ENCODE measurements around the gene ITGAV. TPM values are rescaled to one million over a fixed set of nuclear protein-coding genes. Genes with fewer than 3 reads are reported as not detected.

The ITGAV gene
- total and polyA plus RNA-seq, 7 experiments from 2014 or later: 0.37 to 9.7 (median 6.9) TPM

DNA sequence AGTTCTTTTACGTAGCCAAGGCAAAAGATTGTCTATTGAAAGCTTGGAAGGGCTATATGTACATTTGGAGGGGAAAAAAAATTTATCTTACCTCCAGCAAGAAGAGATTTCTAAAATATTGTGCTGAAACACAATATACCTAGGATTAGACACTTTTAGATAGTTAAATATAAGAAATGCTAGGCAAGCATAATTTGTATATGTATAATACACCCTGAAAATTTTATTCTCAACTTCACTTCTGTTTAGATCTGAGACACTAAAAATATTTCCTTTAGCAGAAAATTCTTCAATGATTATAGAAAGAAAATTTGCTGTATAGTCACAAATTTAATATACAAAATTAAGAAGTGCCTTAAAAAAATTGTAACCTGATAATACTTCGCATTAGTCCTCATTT lies 42.6 kb downstream of the ITGAV start:
- Mint-ChIP-seq H3K9me3 (no peaks in the 10 kb centered on the region), H3K27ac (no peak overlapping the region), H3K36me3 (peaks cover 0 to 4% (median 0%) of the 10 kb centered on the region in 5 donors), H3K4me3 (no peak overlapping the region), H3K27me3 (no peaks in the 10 kb centered on the region), H3K4me1 (peaks cover 0 to 1% (median 0%) of the 10 kb centered on the region in 7 donors)
- ChIA-PET CTCF (interaction anchor here (0.7 kb wide), 1 partner anchor 43 kb away, joined by 3 read pairs; no protein-coding TSS in a partner anchor), POLR2A (no interaction called here)
- no peak for DNase-seq
- Histone ChIP-seq H3K27me3 (ENCODE audit: control insufficient read depth in 2 of 2, insufficient read depth in 2 of 2, low read length in 2 of 2) (no peaks in the 10 kb centered on the region), H3K27ac (ENCODE audit: low read depth, low read length) (no peak overlapping the region), H3K4me3 (ENCODE audit: low read length) (no peak overlapping the region), H3K9me3 (ENCODE audit: control insufficient read depth in 2 of 3, low read length in 3 of 3) (no peaks in the 10 kb centered on the region), H3K4me1 (ENCODE audit: control insufficient read depth in 2 of 2, insufficient read depth in 2 of 2, low read length in 2 of 2) (no peaks in the 10 kb centered on the region), H3K36me3 (ENCODE audit: control insufficient read depth in 2 of 3, insufficient read depth in 3 of 3, low read length in 3 of 3) (no peaks in the 10 kb centered on the region)
- intact Hi-C loops (cut with micrococcal nuclease): no loop called here
- no peak for ATAC-seq

DNA sequence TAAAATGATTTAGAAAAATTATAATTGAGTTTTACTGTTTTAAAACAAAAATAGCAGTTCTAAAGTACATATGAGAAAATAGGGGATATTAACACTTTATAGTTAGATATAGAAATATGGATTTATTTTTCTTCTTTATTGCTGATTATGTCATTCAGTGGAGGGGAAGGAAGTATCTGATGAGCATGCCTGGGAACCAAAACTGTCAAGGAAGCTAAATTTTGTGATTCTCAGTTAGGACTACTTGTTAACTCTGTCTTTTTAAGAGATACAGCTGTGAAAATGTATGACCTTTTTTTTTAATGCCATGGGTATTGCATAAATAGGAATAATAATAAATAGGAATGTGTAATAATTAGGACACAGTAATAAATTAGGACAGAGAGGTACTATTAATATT lies 44.8 kb downstream of the ITGAV start:
- ATAC-seq: no peak
- POLR2A ChIA-PET: interaction anchor here (0.7 kb wide), 1 partner anchor 24 kb away, joined by 4 read pairs; no protein-coding TSS in a partner anchor
- no peak for DNase-seq

DNA sequence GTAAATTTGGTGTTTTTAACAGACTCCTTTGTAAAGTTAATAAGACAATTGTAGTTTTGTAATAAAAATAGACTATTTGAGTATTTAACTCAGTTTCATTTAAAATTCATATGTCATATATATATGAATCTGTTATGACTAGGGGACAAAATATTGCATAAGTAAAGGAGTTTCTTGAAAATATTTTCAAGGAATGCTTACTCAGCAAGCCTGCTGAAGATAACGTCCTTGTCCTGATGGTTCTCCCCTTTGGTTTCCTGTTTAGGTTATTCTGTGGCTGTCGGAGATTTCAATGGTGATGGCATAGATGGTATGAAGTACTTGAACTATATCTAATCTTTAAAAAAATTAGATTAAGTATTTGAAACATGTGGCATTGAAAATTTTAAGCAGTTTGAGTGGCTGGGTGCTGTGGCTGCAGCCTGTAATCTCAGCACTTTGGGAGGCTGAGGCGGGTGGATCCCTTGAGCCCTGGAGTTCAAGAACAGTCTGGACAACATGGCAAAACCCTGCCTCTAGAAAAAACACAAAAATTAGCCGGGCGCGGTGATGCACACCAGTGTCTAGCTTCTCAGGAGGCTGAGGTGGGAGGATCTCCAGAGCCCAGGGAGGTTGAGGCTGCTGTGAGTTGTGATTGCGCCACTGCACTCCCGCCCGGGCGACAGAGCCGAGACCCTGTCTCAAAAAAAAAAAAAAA lies 47.1 kb downstream of the ITGAV start:
- ChIA-PET POLR2A (interaction anchor here (0.7 kb wide), 1 partner anchor 25 kb away, joined by 4 read pairs; no protein-coding TSS in a partner anchor), CTCF (interaction anchor here (0.7 kb wide), 1 partner anchor 156 kb away, joined by 3 read pairs; no protein-coding TSS in a partner anchor)
- no peak overlapping the region for H3K27ac Mint-ChIP-seq
- no peak overlapping the region for H3K4me3 ChIP-seq (ENCODE audit: low read length)
- no peaks in the 10 kb centered on the region for H3K9me3 ChIP-seq (ENCODE audit: control insufficient read depth in 2 of 3, low read length in 3 of 3)
- H3K4me1 Mint-ChIP-seq: peaks cover 0 to 26% (median 0%) of the 10 kb centered on the region in 7 donors
- no peaks in the 10 kb centered on the region for H3K27me3 ChIP-seq (ENCODE audit: control insufficient read depth in 2 of 2, insufficient read depth in 2 of 2, low read length in 2 of 2)
- H3K4me1 ChIP-seq (ENCODE audit: control insufficient read depth in 2 of 2, insufficient read depth in 2 of 2, low read length in 2 of 2): no peaks in the 10 kb centered on the region
- ATAC-seq (no peak), DNase-seq (no peak)
- H3K36me3 ChIP-seq (ENCODE audit: control insufficient read depth in 2 of 3, insufficient read depth in 3 of 3, low read length in 3 of 3): peaks cover 0 to 3% (median 0%) of the 10 kb centered on the region in 3 experiments
- no peak overlapping the region for H3K4me3 Mint-ChIP-seq
- H3K36me3 Mint-ChIP-seq: peaks cover 0 to 8% (median 0%) of the 10 kb centered on the region in 5 donors
- H3K27me3 Mint-ChIP-seq: no peaks in the 10 kb centered on the region
- intact Hi-C loops (cut with micrococcal nuclease): no loop called here
- no peaks in the 10 kb centered on the region for H3K9me3 Mint-ChIP-seq
- H3K27ac ChIP-seq (ENCODE audit: low read depth, low read length): no peak overlapping the region

More for the DNA sequence above, 44.8 kb downstream of the ITGAV start:
- intact Hi-C loops (cut with micrococcal nuclease): no loop called here
- CTCF ChIA-PET: interaction anchor here (0.6 to 0.7 kb wide), 2 partner anchors 17 to 129 kb away, joined by 3 to 4 read pairs; no protein-coding TSS in a partner anchor
- Mint-ChIP-seq H3K27me3 (no peaks in the 10 kb centered on the region), H3K27ac (no peak overlapping the region), H3K4me3 (no peak overlapping the region), H3K36me3 (peaks cover 0 to 4% (median 0%) of the 10 kb centered on the region in 5 donors), H3K4me1 (peaks cover 0 to 14% (median 0%) of the 10 kb centered on the region in 7 donors), H3K9me3 (no peaks in the 10 kb centered on the region)
- no peaks in the 10 kb centered on the region for H3K4me1 ChIP-seq (ENCODE audit: control insufficient read depth in 2 of 2, insufficient read depth in 2 of 2, low read length in 2 of 2)
- no peak overlapping the region for H3K4me3 ChIP-seq (ENCODE audit: low read length)
- H3K9me3 ChIP-seq (ENCODE audit: control insufficient read depth in 2 of 3, low read length in 3 of 3): no peaks in the 10 kb centered on the region
- H3K36me3 ChIP-seq (ENCODE audit: control insufficient read depth in 2 of 3, insufficient read depth in 3 of 3, low read length in 3 of 3): no peaks in the 10 kb centered on the region
- no peak overlapping the region for H3K27ac ChIP-seq (ENCODE audit: low read depth, low read length)
- no peaks in the 10 kb centered on the region for H3K27me3 ChIP-seq (ENCODE audit: control insufficient read depth in 2 of 2, insufficient read depth in 2 of 2, low read length in 2 of 2)

DNA sequence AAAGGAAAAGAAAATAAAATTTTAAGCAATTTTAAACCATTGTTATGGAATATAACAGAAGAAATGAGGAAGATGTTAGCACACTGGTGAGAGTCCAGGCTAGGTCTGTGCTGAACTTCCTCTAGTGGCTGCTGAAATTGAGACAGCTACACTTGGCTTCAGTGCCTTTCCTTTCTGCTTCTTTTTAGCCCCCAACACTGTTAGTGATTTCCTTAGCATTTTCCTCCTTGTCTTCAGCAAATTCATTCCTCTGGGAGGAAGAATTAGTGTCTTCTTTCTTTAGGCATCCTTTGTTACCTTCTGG lies 47.6 kb downstream of the ITGAV start:
- Mint-ChIP-seq H3K36me3 (peaks cover 0 to 8% (median 0%) of the 10 kb centered on the region in 5 donors), H3K4me3 (no peak overlapping the region), H3K9me3 (no peaks in the 10 kb centered on the region), H3K4me1 (peaks cover 0 to 26% (median 0%) of the 10 kb centered on the region in 7 donors), H3K27ac (no peak overlapping the region), H3K27me3 (no peaks in the 10 kb centered on the region)
- ChIA-PET POLR2A (interaction anchor here (0.7 kb wide), 1 partner anchor 26 kb away, joined by 4 read pairs; no protein-coding TSS in a partner anchor), CTCF (interaction anchor here (0.7 kb wide), 1 partner anchor 156 kb away, joined by 3 read pairs; no protein-coding TSS in a partner anchor)
- no peak for DNase-seq
- intact Hi-C loops (cut with micrococcal nuclease): no loop called here
- Histone ChIP-seq H3K36me3 (ENCODE audit: control insufficient read depth in 2 of 3, insufficient read depth in 3 of 3, low read length in 3 of 3) (peaks cover 0 to 3% (median 0%) of the 10 kb centered on the region in 3 experiments), H3K27me3 (ENCODE audit: control insufficient read depth in 2 of 2, insufficient read depth in 2 of 2, low read length in 2 of 2) (no peaks in the 10 kb centered on the region), H3K27ac (ENCODE audit: low read depth, low read length) (no peak overlapping the region), H3K4me1 (ENCODE audit: control insufficient read depth in 2 of 2, insufficient read depth in 2 of 2, low read length in 2 of 2) (no peaks in the 10 kb centered on the region), H3K4me3 (ENCODE audit: low read length) (no peak overlapping the region), H3K9me3 (ENCODE audit: control insufficient read depth in 2 of 3, low read length in 3 of 3) (no peaks in the 10 kb centered on the region)
- ATAC-seq: peak; percentile 56

DNA sequence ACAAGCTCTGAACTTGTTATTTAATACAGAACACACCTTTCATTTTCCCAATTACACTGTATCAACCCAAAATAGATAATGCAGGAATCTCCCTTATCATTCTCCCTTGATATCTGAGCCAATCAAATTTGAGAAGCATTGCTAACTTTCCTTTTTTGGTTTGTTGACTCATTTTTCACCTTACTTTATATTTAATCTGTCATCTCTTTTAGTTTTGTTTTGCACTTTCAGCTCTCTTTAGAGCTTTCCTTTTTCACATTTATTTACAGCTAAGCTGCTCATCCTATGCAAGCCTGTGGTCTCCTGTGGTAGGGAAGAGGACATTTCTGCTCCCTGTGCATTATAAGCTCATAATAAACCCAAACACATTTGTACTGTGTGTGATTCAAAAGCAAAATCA lies 50.1 kb downstream of the ITGAV start:
- CTCF ChIA-PET: interaction anchor here (1.7 to 4.2 kb wide), 2 partner anchors 50 to 136 kb away, joined by 4 to 67 read pairs; partner anchors contain the start of gene ITGAV
- DNase-seq (no peak), ATAC-seq (no peak)
- Mint-ChIP-seq H3K27me3 (no peaks in the 10 kb centered on the region), H3K4me1 (peaks cover 0 to 26% (median 0%) of the 10 kb centered on the region in 7 donors), H3K9me3 (no peaks in the 10 kb centered on the region), H3K4me3 (no peak overlapping the region), H3K27ac (peak overlapping the region in 1 of 9 donors; percentile 24), H3K36me3 (peaks cover 0 to 18% (median 4%) of the 10 kb centered on the region in 5 donors)
- intact Hi-C loops (cut with micrococcal nuclease): loop anchor here (2.0 to 5.0 kb wide), 2 partner anchors 49 to 153 kb away; partner anchors contain the start of genes ITGAV (in 2 of the 2) and ZC3H15 (in 1 of the 2)
- H3K4me1 ChIP-seq (ENCODE audit: control insufficient read depth in 2 of 2, insufficient read depth in 2 of 2, low read length in 2 of 2): no peaks in the 10 kb centered on the region
- H3K27ac ChIP-seq (ENCODE audit: low read depth, low read length): no peak overlapping the region
- POLR2A ChIA-PET: interaction anchor here (1.5 kb wide), 1 partner anchor 50 kb away, joined by 5 read pairs; the partner anchor contains the start of gene ITGAV
- no peaks in the 10 kb centered on the region for H3K9me3 ChIP-seq (ENCODE audit: control insufficient read depth in 2 of 3, low read length in 3 of 3)
- no peaks in the 10 kb centered on the region for H3K27me3 ChIP-seq (ENCODE audit: control insufficient read depth in 2 of 2, insufficient read depth in 2 of 2, low read length in 2 of 2)
- H3K36me3 ChIP-seq (ENCODE audit: control insufficient read depth in 2 of 3, insufficient read depth in 3 of 3, low read length in 3 of 3): peaks cover 0 to 3% (median 3%) of the 10 kb centered on the region in 3 experiments
- no peak overlapping the region for H3K4me3 ChIP-seq (ENCODE audit: low read length)

DNA sequence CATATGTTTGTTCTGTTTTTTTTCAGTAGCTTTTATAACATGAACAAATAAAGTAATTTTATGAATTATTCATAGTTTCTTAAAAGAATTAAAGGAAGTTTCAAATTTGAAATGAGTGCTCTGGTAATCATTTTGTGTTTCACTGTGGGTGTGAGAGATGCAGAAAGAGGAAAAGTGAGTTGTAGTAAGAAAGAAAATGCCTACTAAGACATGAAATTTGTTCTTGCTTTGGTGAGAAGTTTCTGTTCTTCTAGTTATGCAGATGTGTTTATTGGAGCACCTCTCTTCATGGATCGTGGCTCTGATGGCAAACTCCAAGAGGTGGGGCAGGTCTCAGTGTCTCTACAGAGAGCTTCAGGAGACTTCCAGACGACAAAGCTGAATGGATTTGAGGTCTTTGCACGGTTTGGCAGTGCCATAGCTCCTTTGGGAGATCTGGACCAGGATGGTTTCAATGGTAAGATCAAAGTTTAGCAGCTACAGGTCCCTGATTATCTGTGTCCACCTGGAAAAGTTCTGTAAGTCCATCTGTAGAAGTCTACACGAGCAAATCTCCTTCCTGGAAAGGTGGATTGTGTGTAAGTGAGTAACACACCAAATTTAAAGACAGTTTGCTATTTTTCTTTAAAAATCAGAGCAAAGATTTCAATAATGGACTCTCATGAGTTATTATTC lies 51.4 kb downstream of the ITGAV start:
- Mint-ChIP-seq H3K27me3 (no peaks in the 10 kb centered on the region), H3K27ac (peak overlapping the region in 2 of 9 donors; percentile 4 to 18), H3K9me3 (no peaks in the 10 kb centered on the region), H3K4me1 (peaks cover 0 to 26% (median 0%) of the 10 kb centered on the region in 7 donors), H3K4me3 (no peak overlapping the region), H3K36me3 (peaks cover 0 to 19% (median 4%) of the 10 kb centered on the region in 5 donors)
- H3K27me3 ChIP-seq (ENCODE audit: control insufficient read depth in 2 of 2, insufficient read depth in 2 of 2, low read length in 2 of 2): no peaks in the 10 kb centered on the region
- H3K4me3 ChIP-seq (ENCODE audit: low read length): no peak overlapping the region
- peak; percentile 14 for ATAC-seq
- intact Hi-C loops (cut with micrococcal nuclease): loop anchor here (1.0 to 5.0 kb wide), 3 partner anchors 50 to 154 kb away; partner anchors contain the start of genes ITGAV (in 2 of the 2) and ZC3H15 (in 1 of the 2)
- no peaks in the 10 kb centered on the region for H3K4me1 ChIP-seq (ENCODE audit: control insufficient read depth in 2 of 2, insufficient read depth in 2 of 2, low read length in 2 of 2)
- H3K27ac ChIP-seq (ENCODE audit: low read depth, low read length): no peak overlapping the region
- POLR2A ChIA-PET: interaction anchor here (1.5 kb wide), 1 partner anchor 51 kb away, joined by 5 read pairs; the partner anchor contains the start of gene ITGAV
- H3K9me3 ChIP-seq (ENCODE audit: control insufficient read depth in 2 of 3, low read length in 3 of 3): no peaks in the 10 kb centered on the region
- CTCF ChIA-PET: interaction anchor here (0.6 to 4.2 kb wide), 7 partner anchors 29 to 570 kb away, joined by 3 to 67 read pairs (median 3); partner anchors contain the start of gene ITGAV
- H3K36me3 ChIP-seq (ENCODE audit: control insufficient read depth in 2 of 3, insufficient read depth in 3 of 3, low read length in 3 of 3): peaks cover 0 to 3% (median 3%) of the 10 kb centered on the region in 3 experiments
- no peak for DNase-seq

Data from naive thymus-derived CD4-positive, alpha-beta T cell (primary cell).